ENCODE results near the gene MYL6. TPM values are rescaled to one million over a fixed set of nuclear protein-coding genes. Genes with fewer than 3 reads are reported as not detected.
A peak's percentile ranks its signal among the peaks of the same experiment; 100 is the strongest.

Gene MYL6
- total and polyA plus RNA-seq, 9 donors: 782 to 3,375 (median 1,340) TPM

GRCh38 chr12:56162468-56163290 lies 4.5 kb downstream of the MYL6 start:
- H3K27ac ChIP-seq: no peak overlapping the region
- no peaks in the 10 kb centered on the region for H3K9me3 ChIP-seq
- H3K27me3 ChIP-seq: no peaks in the 10 kb centered on the region
- TF ChIP-seq POLR2A (IDR thresholded peaks at IDR 0.05) (no peak), EP300 (IDR thresholded peaks at IDR 0.05) (no peak), CTCF (IDR thresholded peaks at IDR 0.05) (no peak)
- DNase-seq: no peak
- peaks cover 1% of the 10 kb centered on the region for H3K4me1 ChIP-seq (ENCODE audit: insufficient read depth)
- H3K36me3 ChIP-seq: no peaks in the 10 kb centered on the region
- intact Hi-C loops (cut with DNase I): loop anchor here in 1 of 4 donors (5.0 kb wide), 1 partner anchor 40 kb away; no protein-coding TSS in a partner anchor
- WGBS, 3 donors: 44 to 45% (median 45%) methylated on average over 11 of the region's 11 CpGs
- no peak overlapping the region for H3K4me3 ChIP-seq

DNA sequence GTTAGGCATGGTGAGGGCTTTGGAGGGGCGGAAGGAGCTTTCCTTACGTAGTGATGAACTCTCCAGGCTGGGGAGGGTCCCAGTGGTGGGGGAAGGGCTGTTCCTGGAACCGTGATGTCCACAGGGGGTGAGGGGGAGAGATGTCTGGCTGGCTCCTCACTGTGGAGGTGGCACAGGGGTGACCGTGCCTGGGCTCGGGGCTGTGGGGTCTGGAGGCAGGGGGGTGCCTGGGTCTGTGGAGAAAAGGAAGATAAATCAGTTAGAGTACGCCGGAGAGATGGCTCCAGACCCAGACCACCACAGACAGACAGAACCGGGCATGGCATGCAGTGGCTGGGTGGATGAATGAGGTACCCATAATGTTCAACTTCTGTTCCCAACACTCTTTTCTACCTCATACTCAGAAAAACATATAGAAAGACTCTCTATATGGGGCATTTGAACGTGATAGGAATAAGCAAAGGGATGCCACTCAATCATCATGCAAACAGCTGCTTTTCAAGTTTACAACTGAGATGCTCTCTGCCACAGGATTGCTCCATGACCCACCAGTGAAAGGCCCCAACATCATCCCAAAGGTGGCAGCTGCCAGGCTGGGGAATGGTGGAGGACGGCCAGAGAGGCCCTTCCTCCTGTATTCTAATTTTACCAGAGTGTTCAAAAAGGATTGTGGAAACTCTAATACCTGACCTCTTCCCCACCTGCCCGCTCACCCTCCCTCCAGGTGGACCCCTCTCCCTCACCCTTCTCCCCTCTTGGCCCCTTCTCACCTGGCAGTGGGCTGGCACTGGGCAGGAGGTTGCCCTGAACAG lies 5.6 kb downstream of the MYL6 start:
- no peak for DNase-seq
- H3K9me3 ChIP-seq: no peaks in the 10 kb centered on the region
- H3K4me3 ChIP-seq: no peak overlapping the region
- no peaks in the 10 kb centered on the region for H3K27me3 ChIP-seq
- H3K4me1 ChIP-seq (ENCODE audit: insufficient read depth): peaks cover 1% of the 10 kb centered on the region
- 52 to 53% (median 53%) methylated on average over 11 of the region's 11 CpGs for WGBS, 3 donors
- TF ChIP-seq POLR2A (IDR thresholded peaks at IDR 0.05) (no peak), EP300 (IDR thresholded peaks at IDR 0.05) (no peak), CTCF (IDR thresholded peaks at IDR 0.05) (no peak)
- H3K36me3 ChIP-seq: no peaks in the 10 kb centered on the region
- intact Hi-C loops (cut with DNase I): loop anchor here in 1 of 4 donors (5.0 kb wide), 1 partner anchor 41 kb away; no protein-coding TSS in a partner anchor
- no peak overlapping the region for H3K27ac ChIP-seq

GRCh38 chr12:56164345-56164729 lies 6.2 kb downstream of the MYL6 start:
- DNase-seq: peak in 1 of 5 donors; percentile 34
- Histone ChIP-seq H3K27me3 (no peaks in the 10 kb centered on the region), H3K4me1 (ENCODE audit: insufficient read depth) (peaks cover 1% of the 10 kb centered on the region), H3K36me3 (no peaks in the 10 kb centered on the region), H3K4me3 (no peak overlapping the region), H3K27ac (no peak overlapping the region), H3K9me3 (no peaks in the 10 kb centered on the region)
- intact Hi-C loops (cut with DNase I): loop anchor here in 1 of 4 donors (5.0 kb wide), 1 partner anchor 42 kb away; no protein-coding TSS in a partner anchor
- TF ChIP-seq POLR2A (IDR thresholded peaks at IDR 0.05) (no peak), CTCF (IDR thresholded peaks at IDR 0.05) (no peak), EP300 (IDR thresholded peaks at IDR 0.05) (no peak)
- 87 to 89% (median 89%) methylated on average over 17 of the region's 17 CpGs for WGBS, 3 donors

GRCh38 chr12:56165369-56165768 lies 7.2 kb downstream of the MYL6 start:
- H3K27ac ChIP-seq: no peak overlapping the region
- H3K4me1 ChIP-seq (ENCODE audit: insufficient read depth): no peaks in the 10 kb centered on the region
- H3K4me3 ChIP-seq: no peak overlapping the region
- H3K27me3 ChIP-seq: no peaks in the 10 kb centered on the region
- H3K9me3 ChIP-seq: no peaks in the 10 kb centered on the region
- TF ChIP-seq CTCF (IDR thresholded peaks at IDR 0.05) (no peak), POLR2A (IDR thresholded peaks at IDR 0.05) (no peak)
- DNase-seq: no peak
- no peaks in the 10 kb centered on the region for H3K36me3 ChIP-seq
- 41 to 49% (median 46%) methylated on average over 4 of the region's 4 CpGs for WGBS, 3 donors
- intact Hi-C loops (cut with DNase I): no loop called here

All from ovary (tissue), 9 donors.